Calu3 (cell line): Measurements from ENCODE around the gene MOSPD3. TPM values are rescaled to one million over a fixed set of nuclear protein-coding genes. Genes with fewer than 3 reads are reported as not detected.

Experiments
- BruUV-seq: library from RNA; stranded (reverse); fragments of 400-500 nt; replicated peaks from 2 replicates; lab custom pipeline; 2021; lab: Mats Ljungman, UMichigan
- CTCF ChIA-PET: fragments of 300-600 bp; sonication (Branson Sonifier 250); formaldehyde crosslinking; loops from one replicate; lab custom pipeline; 2022; ENCODE audit warnings: antibody characterized with exemption; lab: Charles Lee
- DNase-seq: peaks from one replicate; pipeline ENCODE4 v3.0.0; 2022
- H3K27ac Mint-ChIP-seq: one replicate; pipeline ENCODE4 v1.8.0; 2022; ENCODE audit warnings: mixed read lengths; ENCODE audit not compliant: unreplicated experiment
- H3K27me3 Mint-ChIP-seq: one replicate; pipeline ENCODE4 v1.8.0; 2022; ENCODE audit warnings: mixed read lengths; ENCODE audit not compliant: unreplicated experiment
- H3K36me3 Mint-ChIP-seq: one replicate; pipeline ENCODE4 v1.8.0; 2022; ENCODE audit warnings: mild to moderate bottlenecking, moderate library complexity, mixed read lengths; ENCODE audit not compliant: insufficient read depth, unreplicated experiment
- H3K4me1 Mint-ChIP-seq: one replicate; pipeline ENCODE4 v1.8.0; 2022; ENCODE audit warnings: mild to moderate bottlenecking, low read depth, mixed read lengths; ENCODE audit not compliant: unreplicated experiment
- H3K4me3 Mint-ChIP-seq: one replicate; pipeline ENCODE4 v1.8.0; 2022; ENCODE audit warnings: mild to moderate bottlenecking, low read depth, moderate library complexity, mixed read lengths; ENCODE audit not compliant: unreplicated experiment
- H3K9me3 Mint-ChIP-seq: one replicate; pipeline ENCODE4 v1.8.0; 2022; ENCODE audit warnings: low read depth, mixed read lengths; ENCODE audit not compliant: unreplicated experiment
- intact Hi-C: fragments of 100-400 bp; cut with micrococcal nuclease; formaldehyde crosslinking; loops from one replicate; pipeline ENCODE4 v1.10.0; 2022; ENCODE audit not compliant: unreplicated experiment
- total RNA-seq: library from RNA; stranded (reverse); gene quantifications from 2 replicates; pipeline ENCODE4 v1.2.3, GENCODE V29; 2022
- TF ChIP-seq, protein P1 (sequence below): fragments of 200-600 bp; IDR thresholded peaks from one replicate; pipeline ENCODE4 v1.8.0; 2022; ENCODE audit warnings: antibody characterized with exemption; ENCODE audit not compliant: unreplicated experiment

MOSPD3 gene
- total RNA-seq, 1 experiment from 2014 or later = 11.7 TPM

DNA sequence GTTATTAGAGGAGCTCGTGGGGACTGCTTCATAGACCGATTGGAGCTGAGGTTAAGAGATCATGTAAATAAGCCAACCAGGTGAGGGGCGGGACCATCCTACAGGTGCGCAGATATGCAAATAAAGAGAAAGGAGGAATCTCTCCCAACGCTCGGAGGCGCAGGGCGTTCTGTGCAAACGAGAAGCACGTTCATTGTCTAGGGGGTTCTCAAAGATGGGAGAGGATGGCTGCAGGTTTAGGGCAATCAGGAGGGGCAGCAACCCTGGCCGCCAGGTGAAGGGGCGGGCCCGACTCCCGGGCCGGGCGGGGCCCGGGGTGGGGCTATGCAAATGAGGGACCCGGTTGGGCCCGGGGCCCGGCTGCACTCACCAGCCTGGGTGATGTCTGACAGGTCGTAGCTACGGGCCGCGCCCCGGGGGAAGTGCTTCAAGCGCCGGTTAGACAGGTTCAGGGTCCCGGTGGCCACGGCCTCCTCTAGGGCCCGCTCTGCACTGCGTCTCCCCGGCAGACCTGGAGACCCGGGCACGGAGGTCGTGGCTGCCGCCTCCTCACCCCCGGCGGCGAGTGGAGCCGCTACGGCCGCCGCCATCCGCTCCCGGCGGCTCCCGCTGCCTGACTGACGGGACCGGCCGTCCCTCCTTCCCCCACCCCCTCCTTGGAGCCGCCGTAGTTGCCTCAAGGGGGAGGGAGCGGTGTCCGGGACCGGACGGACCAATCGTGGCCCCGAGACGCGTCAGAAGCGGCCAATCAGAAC is 26.7 kb upstream of the MOSPD3 start, which contains the start of gene LRCH4:
TSS of gene LRCH4 (minus strand) at position 619 of the 755 bp plus-strand sequence. CDS start at position 590, 29 bp downstream.
- TF ChIP-seq, protein P1, sequence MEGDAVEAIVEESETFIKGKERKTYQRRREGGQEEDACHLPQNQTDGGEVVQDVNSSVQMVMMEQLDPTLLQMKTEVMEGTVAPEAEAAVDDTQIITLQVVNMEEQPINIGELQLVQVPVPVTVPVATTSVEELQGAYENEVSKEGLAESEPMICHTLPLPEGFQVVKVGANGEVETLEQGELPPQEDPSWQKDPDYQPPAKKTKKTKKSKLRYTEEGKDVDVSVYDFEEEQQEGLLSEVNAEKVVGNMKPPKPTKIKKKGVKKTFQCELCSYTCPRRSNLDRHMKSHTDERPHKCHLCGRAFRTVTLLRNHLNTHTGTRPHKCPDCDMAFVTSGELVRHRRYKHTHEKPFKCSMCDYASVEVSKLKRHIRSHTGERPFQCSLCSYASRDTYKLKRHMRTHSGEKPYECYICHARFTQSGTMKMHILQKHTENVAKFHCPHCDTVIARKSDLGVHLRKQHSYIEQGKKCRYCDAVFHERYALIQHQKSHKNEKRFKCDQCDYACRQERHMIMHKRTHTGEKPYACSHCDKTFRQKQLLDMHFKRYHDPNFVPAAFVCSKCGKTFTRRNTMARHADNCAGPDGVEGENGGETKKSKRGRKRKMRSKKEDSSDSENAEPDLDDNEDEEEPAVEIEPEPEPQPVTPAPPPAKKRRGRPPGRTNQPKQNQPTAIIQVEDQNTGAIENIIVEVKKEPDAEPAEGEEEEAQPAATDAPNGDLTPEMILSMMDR = no peak
- no TSS peak for BruUV-seq
- peak; percentile 68 for DNase-seq
- Mint-ChIP-seq H3K27me3 (peaks cover 11% of the 10 kb centered on the region), H3K9me3 (no peaks in the 10 kb centered on the region), H3K4me3 (peak within 1 kb of the TSS; percentile 91), H3K4me1 (peaks cover 14% of the 10 kb centered on the region), H3K27ac (peak within 1 kb of the TSS; percentile 96), H3K36me3 (peaks cover 25% of the 10 kb centered on the region)
- CTCF ChIA-PET = interaction anchor here (0.6 to 1.2 kb wide), 6 partner anchors 11 to 87 kb away, joined by 3 to 4 read pairs (median 4); partner anchors contain the start of gene GNB2
- intact Hi-C loops = no loop called here

DNA sequence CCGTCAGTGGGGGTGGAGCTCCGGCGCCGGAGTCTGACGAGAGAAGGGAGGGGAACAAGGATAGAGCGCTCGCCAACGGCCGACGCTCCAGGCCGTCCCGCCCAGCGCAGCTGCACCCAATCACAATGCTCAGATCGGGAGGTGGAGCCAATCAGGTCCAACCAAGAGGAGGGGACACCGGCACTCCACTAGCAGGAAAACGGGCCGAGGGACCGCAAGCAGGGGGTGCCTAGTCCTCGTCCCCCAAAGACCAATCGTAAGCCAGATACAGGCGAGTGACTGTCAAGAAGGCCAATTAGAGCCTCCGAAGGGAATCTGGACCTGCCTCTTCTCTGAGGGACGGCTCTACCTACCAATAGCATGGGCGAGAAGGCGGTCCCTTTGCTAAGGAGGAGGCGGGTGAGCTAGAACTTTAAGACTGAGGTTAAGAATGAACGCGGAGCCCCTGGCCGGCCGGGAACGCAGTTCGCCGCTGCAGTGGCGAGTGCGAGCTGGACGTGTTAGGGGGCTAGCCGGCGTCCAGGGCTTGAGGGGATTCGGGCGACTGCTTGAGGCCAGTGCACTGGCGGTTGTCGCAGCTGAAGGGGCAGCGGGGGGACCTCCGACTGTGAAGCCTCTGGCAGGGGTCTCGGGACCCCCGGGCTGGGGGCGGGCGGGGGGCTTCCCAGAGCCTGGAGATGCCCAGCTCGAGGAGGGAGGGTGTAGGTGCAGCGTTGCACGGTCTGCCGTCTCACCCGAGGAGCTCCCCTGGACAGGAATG is 25.9 kb upstream of the MOSPD3 start, which contains the start of gene FBXO24:
TSS of gene FBXO24 (plus strand) at position 63 of the 760 bp plus-strand sequence. CDS start at position 361, 298 bp downstream.
- H3K4me1 Mint-ChIP-seq = peaks cover 14% of the 10 kb centered on the region
- DNase-seq = peak; percentile 97
- intact Hi-C loops = no loop called here
- H3K36me3 Mint-ChIP-seq = peaks cover 25% of the 10 kb centered on the region
- no peaks in the 10 kb centered on the region for H3K9me3 Mint-ChIP-seq
- H3K27me3 Mint-ChIP-seq = peaks cover 15% of the 10 kb centered on the region
- peak within 1 kb of the TSS; percentile 96 for H3K27ac Mint-ChIP-seq
- peak within 1 kb of the TSS; percentile 91 for H3K4me3 Mint-ChIP-seq
- BruUV-seq = no TSS peak
- TF ChIP-seq, protein P1 = no peak
- CTCF ChIA-PET = interaction anchor here (0.6 to 1.2 kb wide), 7 partner anchors 10 to 87 kb away, joined by 3 to 4 read pairs (median 4); partner anchors contain the start of gene GNB2

DNA sequence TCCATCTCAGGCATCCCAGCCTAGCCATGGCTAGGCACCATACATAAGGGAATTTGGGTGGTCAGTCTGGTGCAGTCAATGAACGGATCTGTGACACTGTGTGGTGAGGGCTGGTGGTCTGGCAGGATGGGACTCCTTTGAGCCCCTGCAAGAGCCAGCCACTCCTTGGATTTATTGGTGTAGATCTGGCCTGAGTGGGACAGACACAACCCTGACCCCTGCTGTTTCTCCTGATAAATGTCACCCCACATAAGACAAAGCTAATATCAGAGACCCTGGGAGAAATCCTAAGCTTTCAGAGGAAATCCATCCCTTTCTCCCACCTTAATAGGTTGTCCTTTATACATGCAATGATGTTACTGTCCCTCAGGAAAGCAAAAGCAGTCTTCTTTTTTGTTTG is 23.9 kb upstream of the MOSPD3 start:
- no TSS peak for BruUV-seq
- H3K27ac Mint-ChIP-seq = no peak overlapping the region
- TF ChIP-seq, protein P1 = no peak
- peaks cover 21% of the 10 kb centered on the region for H3K36me3 Mint-ChIP-seq
- peaks cover 12% of the 10 kb centered on the region for H3K4me1 Mint-ChIP-seq
- intact Hi-C loops = no loop called here
- peaks cover 27% of the 10 kb centered on the region for H3K27me3 Mint-ChIP-seq
- no peak for DNase-seq
- H3K4me3 Mint-ChIP-seq = no peak overlapping the region
- H3K9me3 Mint-ChIP-seq = peaks cover 2% of the 10 kb centered on the region
- CTCF ChIA-PET = interaction anchor here (0.7 to 1.2 kb wide), 5 partner anchors 21 to 238 kb away, joined by 3 to 5 read pairs (median 3); partner anchors contain the start of gene MOSPD3

DNA sequence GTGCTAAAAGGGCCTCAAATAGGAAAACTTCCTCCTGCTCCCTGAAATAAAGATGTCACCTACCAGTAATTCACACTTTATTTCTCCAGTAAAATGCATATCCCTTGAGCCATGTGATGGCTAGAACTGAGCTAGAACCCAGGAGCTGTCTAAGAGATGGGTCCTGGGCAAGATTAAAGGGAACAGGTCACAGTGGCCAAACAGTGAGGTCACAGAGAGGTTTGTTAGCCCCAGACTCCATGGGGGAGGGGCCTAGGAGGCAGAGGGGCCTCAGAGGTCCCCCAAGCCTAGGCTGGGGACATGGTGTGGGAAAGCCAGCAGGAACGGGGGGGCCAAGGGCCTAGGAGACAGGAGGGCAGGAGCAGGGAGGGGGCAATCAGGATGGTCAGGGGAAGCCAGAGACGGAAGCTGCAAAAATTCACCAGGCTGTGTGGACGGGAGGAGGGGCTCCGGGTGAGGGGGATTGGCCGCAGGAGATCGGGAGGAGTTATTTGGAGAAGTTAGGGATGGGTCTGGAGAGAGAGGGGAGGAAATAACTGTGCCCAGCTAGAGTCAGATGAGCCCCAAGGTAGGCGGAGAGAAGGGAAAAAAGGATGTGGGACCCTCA is 22.9 kb upstream of the MOSPD3 start:
- H3K27me3 Mint-ChIP-seq = peaks cover 27% of the 10 kb centered on the region
- H3K4me1 Mint-ChIP-seq = peaks cover 6% of the 10 kb centered on the region
- no peak overlapping the region for H3K4me3 Mint-ChIP-seq
- peaks cover 2% of the 10 kb centered on the region for H3K9me3 Mint-ChIP-seq
- CTCF ChIA-PET = interaction anchor here (1.2 kb wide), 1 partner anchor 22 kb away, joined by 4 read pairs; no protein-coding TSS in a partner anchor
- TF ChIP-seq, protein P1 = no peak
- no peak for DNase-seq
- peaks cover 21% of the 10 kb centered on the region for H3K36me3 Mint-ChIP-seq
- intact Hi-C loops = no loop called here
- BruUV-seq = no TSS peak
- H3K27ac Mint-ChIP-seq = no peak overlapping the region
